ENCODE measurements around the gene IL22RA1.
A peak's percentile ranks its signal among the peaks of the same experiment; 100 is the strongest.

Gene IL22RA1

GRCh38 chr1:24070821-24071393 lies 72.0 kb downstream of the IL22RA1 start:
- peak; percentile 56 for DNase-seq

- DNase-seq: no peak
Observed at GRCh38 chr1:24069817-24070216, 73.1 kb downstream of the IL22RA1 start.

All from NCI-H187 treated with DMSO at 0.1 percent for 48 hours (cell line).